Breast epithelium (tissue), 4 donors: ENCODE data around the gene SLC16A8. TPM values are rescaled to one million over a fixed set of nuclear protein-coding genes. Genes with fewer than 3 reads are reported as not detected.

Experiments used
- DNase-seq, 2 donors: peaks; one replicate each; pipeline ENCODE4 v3.0.0-alpha.2; 2019; ENCODE audit warnings: low spot score in 2 of 2
- H3K27ac ChIP-seq, 2 donors: fragments of 200-600 bp; sonication (generic) in 1 of 2; one replicate each; pipeline ENCODE4 v1.5.1; 2016 to 2019; ENCODE audit warnings: mild to moderate bottlenecking in 1 of 2
- H3K27me3 ChIP-seq, 2 donors: fragments of 200-600 bp; sonication (generic) in 1 of 2; one replicate each; pipeline versions ENCODE4 v1.5.1 to v1.6.0; 2017 to 2019; ENCODE audit warnings: control low read depth in 1 of 2, mild to moderate bottlenecking in 1 of 2
- H3K36me3 ChIP-seq: fragments of 200-600 bp; one replicate; pipeline ENCODE4 v1.5.1; 2019
- H3K4me1 ChIP-seq, 2 donors: fragments of 200-600 bp; sonication (generic); one replicate each; pipeline ENCODE4 v1.5.1; 2016 to 2019; ENCODE audit warnings: control low read depth in 1 of 2
- H3K4me3 ChIP-seq, 3 donors: fragments of 200-600 bp; sonication (generic); 1 replicate in 2 of 3; 2 replicates in 1 of 3; pipeline ENCODE4 v1.5.1; 2016 to 2019; ENCODE audit warnings: mild to moderate bottlenecking in 3 of 3, moderate library complexity in 2 of 3
- H3K9me3 ChIP-seq, 2 donors: fragments of 200-600 bp; sonication (generic) in 1 of 2; one replicate each; pipeline ENCODE4 v1.5.1; 2016 to 2019; ENCODE audit warnings: control low read depth in 1 of 2
- POLR2A ChIP-seq: fragments of 450-650 bp; IDR thresholded peaks from one replicate; pipeline ENCODE4 v1.6.1; 2016; ENCODE audit warnings: antibody characterized with exemption, mild to moderate bottlenecking, moderate library complexity
- POLR2AphosphoS5 ChIP-seq, 3 donors: sonication (generic); formaldehyde crosslinking; IDR thresholded peaks; one replicate each; pipeline ENCODE4 v1.6.1; 2017; ENCODE audit warnings: antibody characterized with exemption in 3 of 3
- intact Hi-C: fragments of 100-400 bp; cut with DNase I; formaldehyde crosslinking; loops from one replicate; pipeline ENCODE4 v1.15.1; 2023; ENCODE audit warnings: low total_unique reads
- total RNA-seq, 3 donors: library from RNA; depleted of rRNA; stranded (reverse); fragments of >200 nt; gene quantifications; one replicate each; pipeline ENCODE4 v1.1.0, GENCODE V29; 2016
- TF ChIP-seq, protein P1 (sequence below), 3 donors: fragments of 450-650 bp; IDR thresholded peaks; one replicate each; pipeline ENCODE4 v1.5.1; 2016 to 2017; ENCODE audit warnings: antibody characterized with exemption in 3 of 3, mild to moderate bottlenecking in 3 of 3, moderate library complexity in 3 of 3

Gene SLC16A8
- total RNA-seq, 3 donors from 2014 or later = 0.33 to 1.3 TPM; not detected in 1

DNA sequence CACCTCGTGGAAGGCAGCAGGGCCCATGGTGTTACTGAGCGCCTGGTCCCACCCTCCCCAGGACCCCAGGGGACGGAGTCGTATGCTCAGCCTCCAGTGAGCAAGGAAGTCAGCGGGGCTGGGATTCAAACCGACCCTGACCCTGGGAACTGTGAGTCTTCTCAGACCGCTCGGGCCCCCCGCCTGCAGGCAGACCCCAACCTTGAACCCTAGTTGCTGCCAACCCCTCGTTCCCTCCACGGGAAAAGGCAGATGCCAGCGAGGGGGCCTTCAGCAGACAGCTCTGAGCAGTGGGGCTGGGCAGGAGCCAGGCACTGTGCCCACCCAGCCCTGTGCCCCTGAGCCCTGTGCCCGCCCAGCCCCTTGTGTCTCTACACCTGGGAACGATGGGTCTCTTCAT, 6.4 kb downstream of the SLC16A8 start:
- peaks cover 3 to 7% of the 10 kb centered on the region in 2 donors for H3K27me3 ChIP-seq
- H3K36me3 ChIP-seq = peaks cover 5% of the 10 kb centered on the region
- DNase-seq = no peak
- no peak overlapping the region for H3K4me3 ChIP-seq
- no peaks in the 10 kb centered on the region for H3K9me3 ChIP-seq
- H3K27ac ChIP-seq = no peak overlapping the region
- no peak for TF ChIP-seq POLR2A
- TF ChIP-seq, protein P1, sequence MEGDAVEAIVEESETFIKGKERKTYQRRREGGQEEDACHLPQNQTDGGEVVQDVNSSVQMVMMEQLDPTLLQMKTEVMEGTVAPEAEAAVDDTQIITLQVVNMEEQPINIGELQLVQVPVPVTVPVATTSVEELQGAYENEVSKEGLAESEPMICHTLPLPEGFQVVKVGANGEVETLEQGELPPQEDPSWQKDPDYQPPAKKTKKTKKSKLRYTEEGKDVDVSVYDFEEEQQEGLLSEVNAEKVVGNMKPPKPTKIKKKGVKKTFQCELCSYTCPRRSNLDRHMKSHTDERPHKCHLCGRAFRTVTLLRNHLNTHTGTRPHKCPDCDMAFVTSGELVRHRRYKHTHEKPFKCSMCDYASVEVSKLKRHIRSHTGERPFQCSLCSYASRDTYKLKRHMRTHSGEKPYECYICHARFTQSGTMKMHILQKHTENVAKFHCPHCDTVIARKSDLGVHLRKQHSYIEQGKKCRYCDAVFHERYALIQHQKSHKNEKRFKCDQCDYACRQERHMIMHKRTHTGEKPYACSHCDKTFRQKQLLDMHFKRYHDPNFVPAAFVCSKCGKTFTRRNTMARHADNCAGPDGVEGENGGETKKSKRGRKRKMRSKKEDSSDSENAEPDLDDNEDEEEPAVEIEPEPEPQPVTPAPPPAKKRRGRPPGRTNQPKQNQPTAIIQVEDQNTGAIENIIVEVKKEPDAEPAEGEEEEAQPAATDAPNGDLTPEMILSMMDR (IDR thresholded peaks at IDR 0.05) = no peak
- no peak for TF ChIP-seq POLR2AphosphoS5 (IDR thresholded peaks at IDR 0.05)
- peaks cover 4 to 11% of the 10 kb centered on the region in 2 donors for H3K4me1 ChIP-seq
- intact Hi-C loops = no loop called here

DNA sequence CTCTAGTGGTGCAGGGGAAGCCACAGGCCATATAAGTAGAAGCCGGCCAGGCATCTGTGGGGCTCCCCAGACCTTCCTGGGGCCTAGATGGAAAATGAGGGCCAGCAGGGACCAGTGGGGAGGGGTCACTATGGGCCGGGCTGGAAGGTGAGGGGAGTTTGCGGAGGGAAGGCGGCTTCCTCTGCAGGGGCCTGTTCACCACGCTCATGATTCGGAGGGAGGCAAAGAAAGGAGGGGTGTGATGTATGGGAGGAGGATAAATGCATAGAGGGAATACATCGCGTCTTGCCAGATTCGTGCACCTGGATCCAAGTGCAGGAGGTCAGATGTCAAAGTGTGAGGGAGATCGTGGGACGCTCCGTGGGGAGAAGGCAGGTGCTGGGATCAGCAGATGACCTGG, 6.9 kb downstream of the SLC16A8 start:
- TF ChIP-seq, protein P1 (IDR thresholded peaks at IDR 0.05) = no peak
- TF ChIP-seq POLR2AphosphoS5 (IDR thresholded peaks at IDR 0.05) = no peak
- TF ChIP-seq POLR2A = no peak
- Histone ChIP-seq H3K27ac (no peak overlapping the region), H3K36me3 (peaks cover 5% of the 10 kb centered on the region), H3K27me3 (peaks cover 2% of the 10 kb centered on the region in 2 donors), H3K4me1 (peaks cover 4 to 6% of the 10 kb centered on the region in 2 donors), H3K4me3 (no peak overlapping the region), H3K9me3 (no peaks in the 10 kb centered on the region)
- no peak for DNase-seq
- intact Hi-C loops = no loop called here

DNA sequence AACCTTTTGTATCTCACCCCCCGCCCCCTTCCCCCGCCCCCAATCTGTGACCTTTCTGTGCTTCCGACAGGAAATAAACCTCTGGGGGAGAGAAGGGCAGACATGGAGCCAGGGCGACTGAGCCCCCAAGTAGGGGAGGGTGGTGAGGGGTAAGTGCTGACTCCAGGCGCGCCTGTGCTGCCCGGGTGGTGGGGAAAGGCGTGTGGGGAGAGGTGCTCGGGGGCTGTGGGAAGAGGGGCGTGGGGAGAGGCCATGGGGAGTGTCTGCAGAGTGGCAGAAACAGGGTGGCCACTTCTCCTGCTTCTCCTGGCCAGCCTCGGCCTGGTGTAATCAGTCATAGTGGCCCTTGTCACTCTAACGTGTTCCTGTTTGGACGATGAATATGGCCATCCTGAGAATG, 8.0 kb downstream of the SLC16A8 start:
- TF ChIP-seq POLR2A = no peak
- TF ChIP-seq, protein P1 (IDR thresholded peaks at IDR 0.05) = no peak
- TF ChIP-seq POLR2AphosphoS5 (IDR thresholded peaks at IDR 0.05) = no peak
- intact Hi-C loops = no loop called here
- H3K27ac ChIP-seq = no peak overlapping the region

DNA sequence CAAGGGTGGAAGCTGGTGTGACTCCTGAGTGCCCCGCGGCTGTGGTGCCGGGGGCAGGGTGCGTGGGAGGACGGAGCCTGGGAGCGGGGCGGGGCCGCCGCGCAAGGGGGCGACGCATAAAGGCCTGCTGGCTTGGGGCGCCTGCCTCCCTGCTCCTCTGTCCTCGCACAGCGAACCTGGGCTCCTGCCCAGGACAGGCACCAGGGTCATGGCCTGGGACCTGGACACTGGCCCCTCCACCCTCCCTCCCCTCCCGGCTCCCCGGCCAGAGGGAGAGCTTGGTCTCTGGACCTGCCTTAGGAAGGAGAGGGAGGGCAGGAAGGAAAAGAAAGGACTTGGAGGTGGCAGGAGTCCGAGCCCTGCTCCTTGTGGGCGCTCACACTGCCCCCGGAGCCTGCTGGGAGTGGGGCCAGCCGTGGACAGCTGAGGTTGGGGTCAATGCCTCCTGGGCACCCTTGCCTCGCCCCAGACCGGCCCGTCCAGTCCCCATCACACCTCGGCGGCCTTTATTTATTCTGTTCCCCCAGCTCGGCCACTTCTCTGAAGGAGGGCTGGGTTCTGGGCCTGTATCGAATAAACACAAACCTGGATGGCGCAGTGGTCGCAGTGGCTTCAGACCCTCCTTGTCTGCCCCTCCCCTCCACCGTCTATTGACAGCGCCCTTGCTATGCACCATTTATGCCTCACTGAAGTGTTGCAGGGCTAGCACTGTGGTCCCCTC, 8.7 kb downstream of the SLC16A8 start:
- Histone ChIP-seq H3K9me3 (no peaks in the 10 kb centered on the region), H3K4me3 (no peak overlapping the region), H3K4me1 (no peaks in the 10 kb centered on the region), H3K27ac (no peak overlapping the region), H3K27me3 (no peaks in the 10 kb centered on the region), H3K36me3 (peaks cover 5% of the 10 kb centered on the region)
- intact Hi-C loops = no loop called here
- TF ChIP-seq, protein P1 (IDR thresholded peaks at IDR 0.05) = no peak
- TF ChIP-seq POLR2A = no peak
- no peak for TF ChIP-seq POLR2AphosphoS5 (IDR thresholded peaks at IDR 0.05)
- DNase-seq = no peak

More for the DNA sequence above, 8.0 kb downstream of the SLC16A8 start:
- Histone ChIP-seq H3K4me1 (no peaks in the 10 kb centered on the region), H3K4me3 (no peak overlapping the region), H3K36me3 (peaks cover 5% of the 10 kb centered on the region), H3K27me3 (no peaks in the 10 kb centered on the region), H3K9me3 (no peaks in the 10 kb centered on the region)
- DNase-seq = no peak

DNA sequence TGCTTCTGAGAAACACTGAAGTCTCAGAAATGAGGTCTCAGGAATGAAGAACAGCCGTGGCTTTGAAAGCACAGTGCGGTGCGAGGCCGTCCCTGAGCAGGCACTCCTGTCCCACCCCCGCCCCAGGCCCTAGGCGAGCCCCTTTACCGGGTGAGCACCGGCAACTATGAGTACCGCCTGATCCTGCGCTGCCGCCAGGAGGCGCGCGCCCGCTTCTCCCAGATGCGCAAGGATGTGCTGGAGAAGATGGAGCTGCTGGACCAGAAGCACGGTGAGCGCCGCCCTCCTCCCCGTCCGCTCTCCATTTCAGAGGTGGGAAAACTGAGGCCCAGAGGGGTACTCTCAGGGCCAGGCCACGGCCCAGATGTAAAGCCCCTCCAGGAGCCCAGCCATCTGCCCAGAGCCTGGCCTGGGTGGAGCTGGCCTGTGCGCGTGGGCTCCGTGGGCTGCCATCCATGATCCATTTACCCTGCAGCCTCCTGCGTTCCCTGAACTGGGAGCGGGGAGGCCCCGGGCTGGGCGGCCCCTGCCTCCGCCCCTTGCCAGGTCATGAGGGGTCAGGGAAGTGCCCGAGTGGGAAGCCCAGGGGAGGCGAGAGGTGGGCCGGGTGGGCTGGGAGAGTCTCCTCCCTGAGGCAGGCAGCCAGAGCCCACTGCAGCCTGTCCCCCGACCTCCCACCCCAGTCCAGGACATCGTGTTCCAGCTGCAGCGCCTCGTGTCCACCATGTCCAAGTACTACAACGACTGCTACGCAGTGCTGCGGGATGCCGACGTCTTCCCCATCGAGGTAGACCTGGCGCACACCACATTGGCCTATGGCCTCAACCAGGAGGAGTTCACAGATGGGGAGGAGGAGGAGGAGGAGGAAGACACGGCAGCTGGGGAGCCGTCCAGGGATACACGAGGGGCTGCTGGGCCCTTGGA, 9.5 kb downstream of the SLC16A8 start:
- no peak for TF ChIP-seq POLR2A
- TF ChIP-seq, protein P1 (IDR thresholded peaks at IDR 0.05) = no peak
- TF ChIP-seq POLR2AphosphoS5 (IDR thresholded peaks at IDR 0.05) = no peak
- Histone ChIP-seq H3K4me1 (no peaks in the 10 kb centered on the region), H3K36me3 (peaks cover 5% of the 10 kb centered on the region), H3K27me3 (no peaks in the 10 kb centered on the region), H3K27ac (no peak overlapping the region), H3K9me3 (no peaks in the 10 kb centered on the region), H3K4me3 (no peak overlapping the region)
- intact Hi-C loops = no loop called here
- DNase-seq = no peak
